SK-N-SH (cell line): ENCODE measurements around the gene CYB5D1. TPM values are rescaled to one million over a fixed set of nuclear protein-coding genes. Genes with fewer than 3 reads are reported as not detected.

Experiments
- CTCF ChIA-PET: fragments of 300-600, 350-600 bp; formaldehyde crosslinking; extraction: SDS; loops from one replicate; lab custom pipeline; 2021; lab: Yijun Ruan, JAX
- POLR2A ChIA-PET: fragments of 350-600 bp; sonication (Branson Sonifier 250); formaldehyde crosslinking; extraction: SDS; loops from one replicate; lab custom pipeline; 2020; ENCODE audit warnings: antibody characterized with exemption, inconsistent platforms; lab: Yijun Ruan, JAX
- DNase-seq: peaks from one replicate; pipeline ENCODE4 v3.0.0; 2012
- H2AFZ ChIP-seq: fragments of 200-600 bp; sonication (generic); 2 replicates; pipeline ENCODE4 v1.8.1; 2016; ENCODE audit warnings: antibody characterized with exemption, mild to moderate bottlenecking, low read depth
- H3F3A ChIP-seq: fragments of 200-600 bp; sonication (generic); replicated peaks from 2 replicates; pipeline ENCODE3; 2016; ENCODE audit warnings: antibody characterized with exemption, mild to moderate bottlenecking; ENCODE audit not compliant: insufficient read depth
- H3K27ac ChIP-seq, 2 experiments: fragments of 200-500 bp in 1 of 2; fragments of 200-600 bp in 1 of 2; sonication (Bioruptor generic) in 1 of 2; sonication (generic), shearing (Covaris generic) in 1 of 2; 2 replicates each; pipeline versions ENCODE4 v1.5.1 to v1.6.1; 2014 to 2016; ENCODE audit warnings: low read depth in 2 of 2, inconsistent platforms in 1 of 2, low read length in 1 of 2, mild to moderate bottlenecking in 1 of 2, mixed read lengths in 1 of 2
- H3K27me3 ChIP-seq: fragments of 200-600 bp; sonication (generic), shearing (Covaris generic); 2 replicates; pipeline ENCODE4 v1.6.1; 2016; ENCODE audit warnings: mixed run types; ENCODE audit not compliant: insufficient read depth
- H3K36me3 ChIP-seq, 2 experiments: fragments of 200-500 bp in 1 of 2; fragments of 200-600 bp in 1 of 2; sonication (Bioruptor generic) in 1 of 2; sonication (generic) in 1 of 2; replicated peaks in 1 of 2; 2 replicates each; pipeline versions ENCODE3 to v1.5.1; 2014 to 2016; ENCODE audit warnings: low read length in 1 of 2, mild to moderate bottlenecking in 1 of 2; ENCODE audit not compliant: insufficient read depth in 2 of 2, control insufficient read depth in 1 of 2
- H3K4me1 ChIP-seq, 2 experiments: fragments of 200-500 bp in 1 of 2; fragments of 200-600 bp in 1 of 2; sonication (Bioruptor generic) in 1 of 2; sonication (generic), shearing (Covaris generic) in 1 of 2; 2 replicates each; pipeline versions ENCODE4 v1.5.1 to v1.6.1; 2014 to 2016; ENCODE audit warnings: low read depth in 1 of 2, low read length in 1 of 2, mixed run types in 1 of 2; ENCODE audit not compliant: insufficient read depth in 2 of 2, control insufficient read depth in 1 of 2
- H3K4me2 ChIP-seq: fragments of 200-600 bp; sonication (generic), shearing (Covaris generic); 2 replicates; pipeline ENCODE4 v1.6.1; 2017; ENCODE audit warnings: mixed run types
- H3K4me3 ChIP-seq, 2 experiments: fragments of 200-500 bp in 1 of 2; fragments of 200-600 bp in 1 of 2; sonication (Bioruptor generic) in 1 of 2; sonication (generic), shearing (Covaris generic) in 1 of 2; 2 replicates each; pipeline versions ENCODE4 v1.5.1 to v1.8.1; 2014 to 2016; ENCODE audit warnings: low read depth in 2 of 2, inconsistent platforms in 1 of 2, low read length in 1 of 2, mild to moderate bottlenecking in 1 of 2, mixed read lengths in 1 of 2, moderate library complexity in 1 of 2
- H3K79me2 ChIP-seq: fragments of 200-600 bp; sonication (generic); 2 replicates; pipeline ENCODE4 v1.8.1; 2017; ENCODE audit warnings: mild to moderate bottlenecking; ENCODE audit not compliant: insufficient read depth
- H3K9ac ChIP-seq: fragments of 200-600 bp; sonication (generic); 2 replicates; pipeline ENCODE4 v1.6.1; 2017; ENCODE audit warnings: mixed run types
- H3K9me2 ChIP-seq: fragments of 200-600 bp; sonication (generic); 2 replicates; pipeline ENCODE4 v1.6.1; 2017; ENCODE audit warnings: mixed run types
- H3K9me3 ChIP-seq: fragments of 200-600 bp; sonication (generic); 2 replicates; pipeline ENCODE4 v1.6.1; 2017; ENCODE audit warnings: mixed run types, mild to moderate bottlenecking, moderate library complexity
- H4K20me1 ChIP-seq: fragments of 200-600 bp; sonication (generic); 2 replicates; pipeline ENCODE4 v1.6.1; 2017; ENCODE audit warnings: mild to moderate bottlenecking, mixed run types; ENCODE audit not compliant: insufficient read depth
- CHD2 ChIP-seq: fragments of 150-350 bp; IDR thresholded peaks from 2 replicates; pipeline ENCODE4 v1.6.1; 2018; ENCODE audit warnings: low read length; ENCODE audit not compliant: partially characterized antibody
- ELF1 ChIP-seq: IDR thresholded peaks from 2 replicates; pipeline ENCODE4 v1.4.0; 2012
- EZH2phosphoT487 ChIP-seq: fragments of 200-600 bp; sonication (generic); IDR thresholded peaks from 2 replicates; pipeline ENCODE4 v1.6.1; 2017; ENCODE audit warnings: low read depth, mixed run types, mild to moderate bottlenecking, antibody characterized with exemption, moderate library complexity, borderline replicate concordance
- FOSL2 ChIP-seq: IDR thresholded peaks from 2 replicates; pipeline ENCODE4 v1.4.0; 2012; ENCODE audit warnings: low read depth, mild to moderate bottlenecking, moderate library complexity, borderline replicate concordance
- FOXJ3 ChIP-seq: sonication (generic); formaldehyde crosslinking; IDR thresholded peaks from 2 replicates; pipeline ENCODE4 v1.5.1; 2020; ENCODE audit warnings: mild to moderate bottlenecking, missing genetic modification reagents
- FOXM1 ChIP-seq: IDR thresholded peaks from 2 replicates; pipeline ENCODE4 v1.4.0; 2012; ENCODE audit warnings: low read depth, mild to moderate bottlenecking
- GABPA ChIP-seq: IDR thresholded peaks from 2 replicates; pipeline ENCODE4 v1.4.0; 2012; ENCODE audit warnings: low read depth, mild to moderate bottlenecking
- GATA2 ChIP-seq: sonication (generic); formaldehyde crosslinking; IDR thresholded peaks from 2 replicates; pipeline ENCODE4 v1.5.0; 2020; ENCODE audit warnings: mild to moderate bottlenecking, missing genetic modification reagents
- JUND ChIP-seq: IDR thresholded peaks from 2 replicates; pipeline ENCODE4 v1.4.0; 2012
- POLR2AphosphoS5 ChIP-seq: IDR thresholded peaks from 2 replicates; pipeline ENCODE4 v1.6.1; 2012; ENCODE audit warnings: low read depth, low read length
- RFX5 ChIP-seq: IDR thresholded peaks from 2 replicates; pipeline ENCODE4 v1.6.1; 2012; ENCODE audit warnings: mild to moderate bottlenecking, improper control_type of control experiment, low read length
- RXRA ChIP-seq: IDR thresholded peaks from 2 replicates; pipeline ENCODE4 v1.4.0; 2012; ENCODE audit warnings: low read depth, mild to moderate bottlenecking, borderline replicate concordance
- SMC3 ChIP-seq: IDR thresholded peaks from 2 replicates; pipeline ENCODE4 v1.6.1; 2012; ENCODE audit warnings: low read depth, low read length, improper control_type of control experiment
- TAF1 ChIP-seq: IDR thresholded peaks from 2 replicates; pipeline ENCODE4 v1.6.1; 2012; ENCODE audit warnings: low read depth, mild to moderate bottlenecking, low read length, moderate library complexity, borderline replicate concordance
- TCF12 ChIP-seq: IDR thresholded peaks from 2 replicates; pipeline ENCODE4 v1.4.0; 2012
- TEAD4 ChIP-seq: IDR thresholded peaks from 2 replicates; pipeline ENCODE4 v1.4.0; 2012; ENCODE audit warnings: mild to moderate bottlenecking, borderline replicate concordance; ENCODE audit not compliant: insufficient read depth
- USF2 ChIP-seq: fragments of 150-350 bp; IDR thresholded peaks from 2 replicates; pipeline ENCODE4 v1.6.1; 2017; ENCODE audit warnings: antibody characterized with exemption, low read length, low read depth, borderline replicate concordance
- ZBTB33 ChIP-seq: IDR thresholded peaks from 2 replicates; pipeline ENCODE4 v1.4.0; 2012; ENCODE audit warnings: low read depth, borderline replicate concordance
- WGBS: methylation state at CpG from one replicate; pipeline ENCODE4 v1.1.6; 2017; ENCODE audit warnings: low lambda C conversion rate; 5-methylcytosine and 5-hydroxymethylcytosine counted together
- polyA plus RNA-seq, 3 experiments: library from polyadenylated mRNA; depleted of rRNA; stranded (reverse); fragments of >200 nt; gene quantifications; 2 replicates each; pipeline ENCODE4 v1.2.3, GENCODE V29; 2012

CYB5D1 gene
- polyA plus RNA-seq, 1 of the 3 experiments (the other 2 are of a cell fraction) = 8.8 TPM

- 90% methylated on average over 20 of the region's 20 CpGs for WGBS
- TF ChIP-seq TEAD4 = no peak
- TF ChIP-seq GABPA = no peak
- TF ChIP-seq FOXJ3 (CRISPR knock-in tag) = no peak
- no peak for TF ChIP-seq USF2
- no peak for TF ChIP-seq FOSL2
- no peak for TF ChIP-seq CHD2
- no peak for TF ChIP-seq ZBTB33
- TF ChIP-seq EZH2phosphoT487 = no peak
- DNase-seq = no peak
Measured at GRCh38 chr17:7823581-7824001, 34.2 kb upstream of the CYB5D1 start.

GRCh38 chr17:7824021-7824924 is 33.5 kb upstream of the CYB5D1 start:
- ChIA-PET POLR2A (interaction anchor here (1.7 kb wide), 1 partner anchor 8 kb away, joined by 5 read pairs; no protein-coding TSS in a partner anchor), CTCF (interaction anchor here (0.7 to 7.2 kb wide), 28 partner anchors 8 to 512 kb away, joined by 3 to 79 read pairs (median 6); partner anchors contain the start of genes DNAH2, KDM6B and NAA38)
- Histone ChIP-seq H3K9ac (no peak overlapping the region), H3K36me3 (no peaks in the 10 kb centered on the region), H3F3A (peaks cover 10% of the 10 kb centered on the region), H3K27ac (no peak overlapping the region), H3K4me2 (no peak overlapping the region), H2AFZ (no peak overlapping the region), H4K20me1 (no peaks in the 10 kb centered on the region), H3K9me2 (no peaks in the 10 kb centered on the region), H3K4me3 (no peak overlapping the region), H3K9me3 (no peaks in the 10 kb centered on the region), H3K27me3 (no peaks in the 10 kb centered on the region; the same call in 1 of the 2 replicates), H3K4me1 (peaks cover 0 to 12% of the 10 kb centered on the region in 2 experiments; a peak in 1 of 4 replicates), H3K79me2 (no peaks in the 10 kb centered on the region)
- WGBS = 88% methylated on average over 9 of the region's 9 CpGs
- no peak for TF ChIP-seq RFX5
- no peak for TF ChIP-seq POLR2AphosphoS5
- no peak for TF ChIP-seq SMC3
- no peak for TF ChIP-seq CHD2
- no peak for TF ChIP-seq JUND
- TF ChIP-seq RXRA = no peak
- TF ChIP-seq TCF12 = no peak
- TF ChIP-seq TEAD4 = no peak
- no peak for TF ChIP-seq GATA2 (CRISPR knock-in tag)
- no peak for TF ChIP-seq FOXM1
- TF ChIP-seq ELF1 = no peak
- TF ChIP-seq TAF1 = no peak
- no peak for DNase-seq

More at GRCh38 chr17:7823581-7824001, 34.2 kb upstream of the CYB5D1 start:
- Histone ChIP-seq H3K9me2 (no peaks in the 10 kb centered on the region), H4K20me1 (no peaks in the 10 kb centered on the region), H3K27ac (no peak overlapping the region), H3K9ac (no peak overlapping the region), H3F3A (peaks cover 10% of the 10 kb centered on the region), H2AFZ (no peak overlapping the region), H3K9me3 (no peaks in the 10 kb centered on the region), H3K27me3 (no peaks in the 10 kb centered on the region), H3K79me2 (no peaks in the 10 kb centered on the region), H3K4me3 (no peak overlapping the region), H3K36me3 (no peaks in the 10 kb centered on the region), H3K4me1 (peaks cover 0 to 12% of the 10 kb centered on the region in 2 experiments; a peak in 1 of 4 replicates), H3K4me2 (no peak overlapping the region)
- CTCF ChIA-PET = interaction anchor here (0.7 to 7.2 kb wide), 18 partner anchors 9 to 161 kb away, joined by 3 to 79 read pairs (median 4); partner anchors contain the start of genes KDM6B, NAA38 and RNF227
- POLR2A ChIA-PET = interaction anchor here (0.6 kb wide), 1 partner anchor 23 kb away, joined by 3 read pairs; no protein-coding TSS in a partner anchor
